HepG2 (cell line): ENCODE results near the gene C11orf42. TPM values are rescaled to one million over a fixed set of nuclear protein-coding genes. Genes with fewer than 3 reads are reported as not detected.

Experiments
- ATAC-seq: fragments of 200-7000 bp; cut with Tn5 transposase; 3 replicates; pipeline ENCODE4 v1.9.1; 2020; ENCODE audit warnings: mild to moderate bottlenecking, moderate library complexity
- BruUV-seq: library from RNA; stranded (reverse); fragments of 400-500 nt; replicated peaks from 2 replicates; lab custom pipeline; 2021; lab: Mats Ljungman, UMichigan
- CTCF ChIA-PET: fragments of 300-600 bp; formaldehyde crosslinking; extraction: SDS; loops from one replicate; lab custom pipeline; 2021; ENCODE audit warnings: low total read pairs, inconsistent platforms, low intra/inter-chr PET ratio; lab: Yijun Ruan, JAX
- POLR2A ChIA-PET: fragments of 350-600 bp; sonication (Branson Sonifier 250); formaldehyde crosslinking; loops from one replicate; lab custom pipeline; 2020; ENCODE audit warnings: antibody characterized with exemption, inconsistent platforms; lab: Yijun Ruan, JAX
- DNase-seq: peaks from one replicate; pipeline ENCODE4 v3.0.0-alpha.2; 2015; ENCODE audit warnings: low spot score
- FAIRE-seq: peaks from 3 replicates; lab custom pipeline; 2011; peaks lifted over from hg19 to GRCh38; lab: Jason Lieb, UNC
- H2AFZ ChIP-seq: one replicate; pipeline ENCODE4 v1.6.1; 2011; ENCODE audit warnings: low read length, inconsistent platforms
- H3K27ac ChIP-seq: fragments of 300-600 bp; 3 replicates; pipeline ENCODE4 v1.8.0; 2011; ENCODE audit warnings: mixed run types, mild to moderate bottlenecking, mixed read lengths, low read length, inconsistent platforms; ENCODE audit not compliant: insufficient read depth; ENCODE audit errors: extremely low read length
- H3K27me3 ChIP-seq, 2 experiments: fragments of 200-600 bp in 1 of 2; 2 replicates in 1 of 2; 3 replicates in 1 of 2; pipeline versions ENCODE4 v1.6.0 to v1.8.0; 2011; ENCODE audit warnings: low read length in 2 of 2, mild to moderate bottlenecking in 2 of 2, moderate library complexity in 2 of 2, inconsistent platforms in 1 of 2; ENCODE audit not compliant: insufficient read depth in 2 of 2, control insufficient read depth in 1 of 2
- H3K36me3 ChIP-seq, 2 experiments: fragments of 200-600 bp in 1 of 2; replicated peaks in 1 of 2; 2 replicates in 1 of 2; 3 replicates in 1 of 2; pipeline versions ENCODE4 v1.5.1 to v1.8.0; 2011; ENCODE audit warnings: low read length in 2 of 2, inconsistent platforms in 1 of 2; ENCODE audit not compliant: insufficient read depth in 2 of 2, control insufficient read depth in 1 of 2
- H3K4me1 ChIP-seq: 2 replicates; pipeline ENCODE4 v1.5.1; 2012; ENCODE audit warnings: low read length, inconsistent platforms; ENCODE audit not compliant: insufficient read depth
- H3K4me2 ChIP-seq: 2 replicates; pipeline ENCODE4 v1.6.0; 2011; ENCODE audit warnings: low read depth, low read length, inconsistent platforms
- H3K4me3 ChIP-seq, 3 experiments: fragments of 200-600 bp in 1 of 3; sonication (generic), shearing (Covaris generic) in 1 of 3; replicated peaks in 1 of 3; 2 replicates each; pipeline ENCODE4 v1.5.1; 2011 to 2016; ENCODE audit warnings: low read length in 3 of 3, inconsistent platforms in 2 of 3, low read depth in 2 of 3, mild to moderate bottlenecking in 2 of 3, control low read depth in 1 of 3, mixed read lengths in 1 of 3; ENCODE audit not compliant: insufficient read depth in 1 of 3
- H3K79me2 ChIP-seq: one replicate; pipeline ENCODE4 v1.6.1; 2011; ENCODE audit warnings: low read length, inconsistent platforms; ENCODE audit not compliant: insufficient read depth
- H3K9ac ChIP-seq: 2 replicates; pipeline ENCODE4 v1.6.0; 2011; ENCODE audit warnings: mild to moderate bottlenecking, low read depth, low read length, inconsistent platforms; ENCODE audit not compliant: insufficient read depth
- H3K9me3 ChIP-seq: 2 replicates; pipeline ENCODE4 v1.5.1; 2012; ENCODE audit warnings: mild to moderate bottlenecking, low read length
- H4K20me1 ChIP-seq: 2 replicates; pipeline ENCODE4 v1.6.0; 2011; ENCODE audit warnings: inconsistent platforms, mild to moderate bottlenecking, low read length, moderate library complexity; ENCODE audit not compliant: insufficient read depth
- HOMEZ ChIP-seq: IDR thresholded peaks from 2 replicates; pipeline ENCODE4 v1.6.1; 2016; ENCODE audit warnings: low read depth
- IRF2 ChIP-seq: IDR thresholded peaks from 2 replicates; pipeline ENCODE4 v1.6.1; 2018; ENCODE audit warnings: missing genetic modification reagents, missing compliant biosample characterization
- MLXIP ChIP-seq: sonication (generic); formaldehyde crosslinking; IDR thresholded peaks from 2 replicates; pipeline ENCODE4 v1.9.0; 2021; ENCODE audit warnings: missing genetic modification reagents, borderline replicate concordance
- ZNF230 ChIP-seq: sonication (generic); formaldehyde crosslinking; IDR thresholded peaks from 2 replicates; pipeline ENCODE4 v1.4.0; 2020; ENCODE audit warnings: mild to moderate bottlenecking, missing genetic modification reagents
- WGBS: methylation state at CpG from one replicate; pipeline ENCODE4 v1.1.6; 2017; ENCODE audit warnings: low lambda C conversion rate; 5-methylcytosine and 5-hydroxymethylcytosine counted together
- in situ Hi-C: cut with HindIII; loops from 2 replicates; pipeline ENCODE4 v1.10.0; 2017; ENCODE audit warnings: low pct_unique_long_range_greater_than_20kb; ENCODE audit not compliant: extremely low pct_ligation_motif_present
- intact Hi-C: fragments of 100-400 bp; cut with micrococcal nuclease; formaldehyde crosslinking; loops from one replicate; pipeline ENCODE4 v1.10.0; 2022; ENCODE audit not compliant: unreplicated experiment
- polyA plus RNA-seq, 8 experiments: library from polyadenylated mRNA; depleted of rRNA in 3 of 8; stranded (reverse) in 7 of 8; unstranded in 1 of 8; fragments of >200 nt; fragmentation: Illumina TruSeq in 4 of 8; extraction: Trizol in 4 of 8; gene quantifications; 2 replicates each; pipeline versions ENCODE4 v1.2.1 to v1.2.3, GENCODE V29; 2011 to 2016; ENCODE audit warnings: low read depth in 4 of 8, missing spikeins in 1 of 8, mixed read lengths in 1 of 8; ENCODE audit not compliant: insufficient read depth in 1 of 8
- total RNA-seq, 5 experiments: library from RNA; depleted of rRNA; stranded (reverse); fragments of >200 nt; fragmentation: Illumina TruSeq; extraction: Trizol; gene quantifications; 2 replicates each; pipeline ENCODE4 v1.2.3, GENCODE V29; 2016; ENCODE audit warnings: low read depth in 1 of 5

Gene C11orf42
- total and polyA plus RNA-seq, 2 of the 13 experiments (the other 11 are each of a cell fraction or from before 2014, with no cell fraction given): not detected

- no peak overlapping the region for H3K4me3 ChIP-seq
- intact Hi-C loops (no loop called here), in situ Hi-C loops (no loop called here)
- no peaks in the 10 kb centered on the region for H4K20me1 ChIP-seq
- H3K27me3 ChIP-seq: no peaks in the 10 kb centered on the region
- H3K4me1 ChIP-seq: peaks cover 29% of the 10 kb centered on the region
- 60% methylated on average over 3 of the region's 3 CpGs for WGBS
- H3K36me3 ChIP-seq: peaks cover 2 to 10% of the 10 kb centered on the region in 2 experiments; a peak in 4 of 5 replicates
- no peak for TF ChIP-seq ZNF230
- TF ChIP-seq HOMEZ: no peak
- TF ChIP-seq MLXIP (CRISPR knock-in tag): no peak
- no peak for TF ChIP-seq IRF2 (CRISPR knock-in tag)
- no peak overlapping the region for H3K9ac ChIP-seq
- H3K4me2 ChIP-seq: no peak overlapping the region
- BruUV-seq: no TSS peak
- H2AFZ ChIP-seq: no peak overlapping the region
- ChIA-PET POLR2A (no interaction called here), CTCF (no interaction called here)
- no peak overlapping the region for H3K27ac ChIP-seq
- ATAC-seq: no peak
- no peak for DNase-seq
- peaks cover 40% of the 10 kb centered on the region for H3K79me2 ChIP-seq
- no peaks in the 10 kb centered on the region for H3K9me3 ChIP-seq
- no peak for FAIRE-seq
Observed at GRCh38 chr11:6228520-6228919, 23.2 kb downstream of the C11orf42 start.
